Mesenchymal stem cell (in vitro differentiated cells and primary cell): Measurements from ENCODE around the gene VENTX.

Source experiments
- DNase-seq: peaks from one replicate; pipeline ENCODE4 v3.0.0-alpha.2; 2013
- H2AFZ ChIP-seq: one replicate; pipeline ENCODE4 v1.6.1; 2013; ENCODE audit warnings: low read depth, mild to moderate bottlenecking, control low read depth, inconsistent platforms, low read length, moderate library complexity
- H2AK5ac ChIP-seq: 2 replicates; pipeline ENCODE4 v1.6.1; 2013; ENCODE audit warnings: low read length, moderate library complexity, mild to moderate bottlenecking, inconsistent platforms; ENCODE audit not compliant: severe bottlenecking
- H2BK120ac ChIP-seq: one replicate; pipeline ENCODE4 v1.6.1; 2013; ENCODE audit warnings: low read depth, mild to moderate bottlenecking, inconsistent platforms, low read length, moderate library complexity
- H2BK12ac ChIP-seq, 2 experiments: one replicate each; pipeline ENCODE4 v1.6.1; 2013; ENCODE audit warnings: inconsistent platforms in 2 of 2, low read length in 2 of 2, mild to moderate bottlenecking in 2 of 2, moderate library complexity in 2 of 2, control low read depth in 1 of 2
- H2BK15ac ChIP-seq: one replicate; pipeline ENCODE4 v1.6.1; 2013; ENCODE audit warnings: mild to moderate bottlenecking, low read depth, inconsistent platforms; ENCODE audit not compliant: poor library complexity, severe bottlenecking
- H2BK5ac ChIP-seq: 2 replicates; pipeline ENCODE4 v1.6.1; 2013; ENCODE audit warnings: low read depth, mild to moderate bottlenecking, low read length, control low read depth, inconsistent platforms; ENCODE audit not compliant: poor library complexity, severe bottlenecking
- H3K14ac ChIP-seq, 2 experiments: one replicate each; pipeline ENCODE4 v1.6.1; 2013; ENCODE audit warnings: inconsistent platforms in 2 of 2, low read length in 2 of 2, control low read depth in 1 of 2, mild to moderate bottlenecking in 1 of 2, moderate library complexity in 1 of 2
- H3K18ac ChIP-seq, 2 experiments: one replicate each; pipeline ENCODE4 v1.6.1; 2013; ENCODE audit warnings: inconsistent platforms in 2 of 2, low read length in 2 of 2, control low read depth in 1 of 2, low read depth in 1 of 2, mild to moderate bottlenecking in 1 of 2
- H3K23ac ChIP-seq, 2 experiments: one replicate each; pipeline ENCODE4 v1.6.1; 2013; ENCODE audit warnings: inconsistent platforms in 2 of 2, low read length in 2 of 2, mild to moderate bottlenecking in 2 of 2, moderate library complexity in 2 of 2, control low read depth in 1 of 2
- H3K27ac ChIP-seq: 2 replicates; pipeline ENCODE4 v1.5.1; 2013; ENCODE audit warnings: mild to moderate bottlenecking, moderate library complexity, low read length, control low read depth, inconsistent platforms; ENCODE audit not compliant: poor library complexity, severe bottlenecking
- H3K27me3 ChIP-seq, 2 experiments: 2 replicates each; pipeline versions ENCODE4 v1.6.1 to v1.7.0; 2013; ENCODE audit warnings: low read length in 2 of 2, mild to moderate bottlenecking in 2 of 2, moderate library complexity in 2 of 2, control low read depth in 1 of 2, inconsistent platforms in 1 of 2; ENCODE audit not compliant: control insufficient read depth in 1 of 2, insufficient read depth in 1 of 2
- H3K36me3 ChIP-seq, 2 experiments: 2 replicates each; pipeline versions ENCODE4 v1.6.1 to v1.7.0; 2013; ENCODE audit warnings: low read length in 2 of 2, control low read depth in 1 of 2, inconsistent platforms in 1 of 2, low read depth in 1 of 2, mild to moderate bottlenecking in 1 of 2; ENCODE audit not compliant: insufficient read depth in 2 of 2, control insufficient read depth in 1 of 2
- H3K4ac ChIP-seq, 2 experiments: one replicate each; pipeline ENCODE4 v1.6.1; 2013; ENCODE audit warnings: inconsistent platforms in 2 of 2, low read length in 2 of 2, mild to moderate bottlenecking in 2 of 2, moderate library complexity in 2 of 2, control low read depth in 1 of 2, low read depth in 1 of 2
- H3K4me1 ChIP-seq: 2 replicates; pipeline ENCODE4 v1.6.1; 2013; ENCODE audit warnings: low read depth, low read length, control low read depth; ENCODE audit not compliant: control insufficient read depth, insufficient read depth
- H3K4me2 ChIP-seq: 2 replicates; pipeline ENCODE4 v1.6.1; 2013; ENCODE audit warnings: low read length, mild to moderate bottlenecking, inconsistent platforms; ENCODE audit not compliant: poor library complexity, severe bottlenecking
- H3K4me3 ChIP-seq, 2 experiments: 2 replicates each; pipeline versions ENCODE4 v1.5.1 to v1.7.0; 2013; ENCODE audit warnings: low read length in 2 of 2, mild to moderate bottlenecking in 2 of 2, control low read depth in 1 of 2, low read depth in 1 of 2; ENCODE audit not compliant: insufficient read depth in 1 of 2
- H3K79me1 ChIP-seq: replicated peaks from 2 replicates; pipeline ENCODE4 v1.6.1; 2013; ENCODE audit warnings: mild to moderate bottlenecking, control low read depth, low read length, inconsistent platforms; ENCODE audit not compliant: poor library complexity, severe bottlenecking
- H3K9ac ChIP-seq: 2 replicates; pipeline ENCODE4 v1.7.0; 2013; ENCODE audit warnings: mild to moderate bottlenecking, low read length, moderate library complexity
- H3K9me3 ChIP-seq: 2 replicates; pipeline ENCODE4 v1.7.0; 2013; ENCODE audit warnings: mild to moderate bottlenecking, low read length; ENCODE audit not compliant: control insufficient read depth
- H4K8ac ChIP-seq: one replicate; pipeline ENCODE4 v1.6.1; 2013; ENCODE audit warnings: inconsistent platforms, mild to moderate bottlenecking, low read length, moderate library complexity
- H4K91ac ChIP-seq: one replicate; pipeline ENCODE4 v1.6.1; 2013; ENCODE audit warnings: mild to moderate bottlenecking, low read length, inconsistent platforms
- WGBS: methylation state at CpG from one replicate; pipeline ENCODE4 v1.1.7; 2013; ENCODE audit warnings: mixed read lengths; 5-methylcytosine and 5-hydroxymethylcytosine counted together

Gene VENTX

GRCh38 chr10:133276435-133277201 is 39.0 kb downstream of the VENTX start, which contains the start of gene ADAM8:
ADAM8 (minus strand) TSS chr10:133276868; CDS start chr10:133276817, 51 bp downstream.
- Histone ChIP-seq H2BK15ac (peak within 1 kb of the TSS; percentile 26), H3K4me2 (peak within 1 kb of the TSS; percentile 62), H2BK5ac (no peak within 1 kb of the TSS), H3K4ac (no peak within 1 kb of the TSS), H3K14ac (no peak within 1 kb of the TSS), H2BK120ac (no peak within 1 kb of the TSS), H3K36me3 (peaks cover 30 to 54% of the 10 kb centered on the region in 2 experiments), H3K18ac (no peak within 1 kb of the TSS), H3K4me1 (peaks cover 53% of the 10 kb centered on the region), H4K8ac (peak within 1 kb of the TSS; percentile 33), H2BK12ac (no peak within 1 kb of the TSS), H3K27ac (no peak within 1 kb of the TSS), H3K9me3 (no peaks in the 10 kb centered on the region), H3K9ac (no peak within 1 kb of the TSS), H4K91ac (peak within 1 kb of the TSS; percentile 46), H3K23ac (no peak within 1 kb of the TSS), H3K4me3 (peak within 1 kb of the TSS; percentile 15 to 18), H2AK5ac (no peak within 1 kb of the TSS), H3K79me1 (peaks cover 4% of the 10 kb centered on the region), H2AFZ (no peak within 1 kb of the TSS), H3K27me3 (peaks cover 0 to 26% of the 10 kb centered on the region in 2 experiments)
- DNase-seq: peak; percentile 8
- WGBS: 17% methylated on average over 50 of the region's 63 CpGs

- 82% methylated on average over 25 of the region's 25 CpGs for WGBS
These were observed 39.8 kb downstream of the VENTX start for GRCh38 chr10:133277277-133277992.

GRCh38 chr10:133277993-133278576 is 40.4 kb downstream of the VENTX start:
- Histone ChIP-seq H4K8ac (no peak overlapping the region), H3K36me3 (peaks cover 45 to 56% of the 10 kb centered on the region in 2 experiments), H2BK120ac (no peak overlapping the region), H2BK5ac (no peak overlapping the region), H3K14ac (peak overlapping the region in 1 of 2 experiments; percentile 26), H3K27ac (peak overlapping the region; percentile 36), H2BK15ac (no peak overlapping the region), H3K4me1 (peaks cover 53% of the 10 kb centered on the region), H3K4me2 (peak overlapping the region; percentile 7), H3K79me1 (peaks cover 4% of the 10 kb centered on the region), H2AFZ (no peak overlapping the region), H3K4ac (peak overlapping the region in 1 of 2 experiments; percentile 41), H2BK12ac (peak overlapping the region in 1 of 2 experiments; percentile 68), H3K23ac (no peak overlapping the region), H3K27me3 (peaks cover 0 to 26% of the 10 kb centered on the region in 2 experiments), H4K91ac (no peak overlapping the region), H3K9ac (no peak overlapping the region), H3K4me3 (no peak overlapping the region), H3K9me3 (no peaks in the 10 kb centered on the region), H2AK5ac (no peak overlapping the region), H3K18ac (peak overlapping the region in 1 of 2 experiments; percentile 6)
- DNase-seq: no peak
- 76% methylated on average over 12 of the region's 12 CpGs for WGBS

More at GRCh38 chr10:133277277-133277992, 39.8 kb downstream of the VENTX start:
- Histone ChIP-seq H3K18ac (no peak overlapping the region), H3K27ac (no peak overlapping the region), H3K4me1 (peaks cover 53% of the 10 kb centered on the region), H3K27me3 (peaks cover 0 to 26% of the 10 kb centered on the region in 2 experiments), H3K4me2 (no peak overlapping the region), H4K8ac (peak overlapping the region; percentile 33), H3K4ac (no peak overlapping the region), H3K9ac (no peak overlapping the region), H2BK12ac (no peak overlapping the region), H3K4me3 (no peak overlapping the region), H2AK5ac (no peak overlapping the region), H4K91ac (peak overlapping the region; percentile 46), H2BK5ac (no peak overlapping the region), H3K14ac (no peak overlapping the region), H2BK15ac (no peak overlapping the region), H2AFZ (no peak overlapping the region), H3K9me3 (no peaks in the 10 kb centered on the region), H3K36me3 (peaks cover 38 to 56% of the 10 kb centered on the region in 2 experiments), H2BK120ac (no peak overlapping the region), H3K23ac (no peak overlapping the region), H3K79me1 (peaks cover 4% of the 10 kb centered on the region)
- no peak for DNase-seq
